ENCODE measurements around the gene TBC1D2.

DNA sequence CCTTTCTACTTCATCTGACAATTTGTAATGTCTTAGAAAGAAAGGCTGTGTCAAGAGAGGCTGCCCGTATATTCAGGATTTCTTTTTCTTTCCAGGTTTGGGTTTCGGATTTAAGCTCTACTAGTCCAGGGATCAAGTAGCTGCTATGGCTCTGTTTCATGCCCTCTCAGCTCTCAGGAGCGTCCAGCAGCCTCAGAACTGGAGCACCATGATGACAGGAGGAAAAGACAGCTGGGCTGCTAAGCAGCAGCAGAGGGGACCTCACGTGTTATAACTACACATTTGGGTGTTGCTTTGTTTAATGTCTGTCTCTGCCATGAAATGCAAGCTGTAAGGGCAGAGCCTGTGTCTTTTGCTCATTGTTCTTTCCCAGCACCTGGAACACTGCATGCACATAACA is 28.5 kb downstream of the TBC1D2 start:
- TF ChIP-seq POLR2AphosphoS5 (IDR thresholded peaks at IDR 0.05; ENCODE audit: low read depth) (no peak), GABPA (IDR thresholded peaks at IDR 0.05; ENCODE audit: low read depth) (no peak)
- TF ChIP-seq, protein P1, sequence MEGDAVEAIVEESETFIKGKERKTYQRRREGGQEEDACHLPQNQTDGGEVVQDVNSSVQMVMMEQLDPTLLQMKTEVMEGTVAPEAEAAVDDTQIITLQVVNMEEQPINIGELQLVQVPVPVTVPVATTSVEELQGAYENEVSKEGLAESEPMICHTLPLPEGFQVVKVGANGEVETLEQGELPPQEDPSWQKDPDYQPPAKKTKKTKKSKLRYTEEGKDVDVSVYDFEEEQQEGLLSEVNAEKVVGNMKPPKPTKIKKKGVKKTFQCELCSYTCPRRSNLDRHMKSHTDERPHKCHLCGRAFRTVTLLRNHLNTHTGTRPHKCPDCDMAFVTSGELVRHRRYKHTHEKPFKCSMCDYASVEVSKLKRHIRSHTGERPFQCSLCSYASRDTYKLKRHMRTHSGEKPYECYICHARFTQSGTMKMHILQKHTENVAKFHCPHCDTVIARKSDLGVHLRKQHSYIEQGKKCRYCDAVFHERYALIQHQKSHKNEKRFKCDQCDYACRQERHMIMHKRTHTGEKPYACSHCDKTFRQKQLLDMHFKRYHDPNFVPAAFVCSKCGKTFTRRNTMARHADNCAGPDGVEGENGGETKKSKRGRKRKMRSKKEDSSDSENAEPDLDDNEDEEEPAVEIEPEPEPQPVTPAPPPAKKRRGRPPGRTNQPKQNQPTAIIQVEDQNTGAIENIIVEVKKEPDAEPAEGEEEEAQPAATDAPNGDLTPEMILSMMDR (IDR thresholded peaks at IDR 0.05; ENCODE audit: insufficient read depth, low read length), result no peak
- TF ChIP-seq, protein P2, sequence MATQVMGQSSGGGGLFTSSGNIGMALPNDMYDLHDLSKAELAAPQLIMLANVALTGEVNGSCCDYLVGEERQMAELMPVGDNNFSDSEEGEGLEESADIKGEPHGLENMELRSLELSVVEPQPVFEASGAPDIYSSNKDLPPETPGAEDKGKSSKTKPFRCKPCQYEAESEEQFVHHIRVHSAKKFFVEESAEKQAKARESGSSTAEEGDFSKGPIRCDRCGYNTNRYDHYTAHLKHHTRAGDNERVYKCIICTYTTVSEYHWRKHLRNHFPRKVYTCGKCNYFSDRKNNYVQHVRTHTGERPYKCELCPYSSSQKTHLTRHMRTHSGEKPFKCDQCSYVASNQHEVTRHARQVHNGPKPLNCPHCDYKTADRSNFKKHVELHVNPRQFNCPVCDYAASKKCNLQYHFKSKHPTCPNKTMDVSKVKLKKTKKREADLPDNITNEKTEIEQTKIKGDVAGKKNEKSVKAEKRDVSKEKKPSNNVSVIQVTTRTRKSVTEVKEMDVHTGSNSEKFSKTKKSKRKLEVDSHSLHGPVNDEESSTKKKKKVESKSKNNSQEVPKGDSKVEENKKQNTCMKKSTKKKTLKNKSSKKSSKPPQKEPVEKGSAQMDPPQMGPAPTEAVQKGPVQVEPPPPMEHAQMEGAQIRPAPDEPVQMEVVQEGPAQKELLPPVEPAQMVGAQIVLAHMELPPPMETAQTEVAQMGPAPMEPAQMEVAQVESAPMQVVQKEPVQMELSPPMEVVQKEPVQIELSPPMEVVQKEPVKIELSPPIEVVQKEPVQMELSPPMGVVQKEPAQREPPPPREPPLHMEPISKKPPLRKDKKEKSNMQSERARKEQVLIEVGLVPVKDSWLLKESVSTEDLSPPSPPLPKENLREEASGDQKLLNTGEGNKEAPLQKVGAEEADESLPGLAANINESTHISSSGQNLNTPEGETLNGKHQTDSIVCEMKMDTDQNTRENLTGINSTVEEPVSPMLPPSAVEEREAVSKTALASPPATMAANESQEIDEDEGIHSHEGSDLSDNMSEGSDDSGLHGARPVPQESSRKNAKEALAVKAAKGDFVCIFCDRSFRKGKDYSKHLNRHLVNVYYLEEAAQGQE (IDR thresholded peaks at IDR 0.05; ENCODE audit: insufficient replicate concordance, low read depth), result no peak

Data from HL-60 (cell line).